ENCODE results near the gene HOXD10. TPM values are rescaled to one million over a fixed set of nuclear protein-coding genes. Genes with fewer than 3 reads are reported as not detected.

HOXD10 gene
- total and polyA plus RNA-seq, 2 experiments from 2014 or later: not detected

DNA sequence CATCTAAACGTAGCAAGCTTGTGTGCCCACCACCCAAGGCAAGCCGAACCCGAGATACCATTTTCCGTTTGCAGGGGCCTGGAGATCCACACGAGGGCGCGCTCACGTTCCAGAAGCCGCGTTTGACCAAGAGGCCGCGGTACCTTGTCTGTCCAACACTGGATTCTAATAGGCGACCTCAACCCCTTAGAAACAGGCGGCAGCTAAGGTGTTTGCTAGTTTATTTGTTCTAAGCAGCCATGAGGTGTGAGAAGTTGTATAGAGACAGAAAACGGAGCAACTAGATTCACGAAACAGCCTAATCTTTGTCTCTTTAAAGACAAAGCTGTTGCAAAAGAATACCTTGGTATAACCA, 5.3 kb upstream of the HOXD10 start:
- Histone ChIP-seq H3K4me2 (no peak overlapping the region), H3K27ac (ENCODE audit: low read depth) (no peak overlapping the region), H3K36me3 (ENCODE audit: insufficient read depth) (no peaks in the 10 kb centered on the region), H3K27me3 (ENCODE audit: insufficient read depth) (peaks cover 99% of the 10 kb centered on the region), H3K4me1 (ENCODE audit: insufficient read depth) (peaks cover 38% of the 10 kb centered on the region), H3F3A (replicated peaks; ENCODE audit: low read depth) (peaks cover 49% of the 10 kb centered on the region), H4K20me1 (replicated peaks; ENCODE audit: insufficient read depth) (peaks cover 31% of the 10 kb centered on the region), H2AFZ (no peak overlapping the region), H3K4me3 (no peak overlapping the region), H3K79me2 (replicated peaks; ENCODE audit: insufficient read depth) (no peaks in the 10 kb centered on the region), H3K9me2 (ENCODE audit: insufficient read depth) (no peaks in the 10 kb centered on the region)
- Mint-ChIP-seq H3K9me3 (peaks cover 3% of the 10 kb centered on the region), H3K27me3 (ENCODE audit: insufficient read depth, low read depth, poor library complexity) (peaks cover 94% of the 10 kb centered on the region), H3K27ac (no peak overlapping the region), H3K4me1 (peaks cover 17% of the 10 kb centered on the region), H3K36me3 (ENCODE audit: low read depth) (no peaks in the 10 kb centered on the region; the same call in 2 of the 3 replicates), H3K4me3 (no peak overlapping the region)
- TF ChIP-seq ZNF114 (CRISPR knock-in tag; IDR thresholded peaks at IDR 0.05): no peak
- no peak for TF ChIP-seq CREB1 (CRISPR knock-in tag; IDR thresholded peaks at IDR 0.05; ENCODE audit: low read depth)
- TF ChIP-seq EZH2 (IDR thresholded peaks at IDR 0.05; ENCODE audit: low read depth, unreplicated experiment): peak; percentile 79
- TF ChIP-seq, protein P1, sequence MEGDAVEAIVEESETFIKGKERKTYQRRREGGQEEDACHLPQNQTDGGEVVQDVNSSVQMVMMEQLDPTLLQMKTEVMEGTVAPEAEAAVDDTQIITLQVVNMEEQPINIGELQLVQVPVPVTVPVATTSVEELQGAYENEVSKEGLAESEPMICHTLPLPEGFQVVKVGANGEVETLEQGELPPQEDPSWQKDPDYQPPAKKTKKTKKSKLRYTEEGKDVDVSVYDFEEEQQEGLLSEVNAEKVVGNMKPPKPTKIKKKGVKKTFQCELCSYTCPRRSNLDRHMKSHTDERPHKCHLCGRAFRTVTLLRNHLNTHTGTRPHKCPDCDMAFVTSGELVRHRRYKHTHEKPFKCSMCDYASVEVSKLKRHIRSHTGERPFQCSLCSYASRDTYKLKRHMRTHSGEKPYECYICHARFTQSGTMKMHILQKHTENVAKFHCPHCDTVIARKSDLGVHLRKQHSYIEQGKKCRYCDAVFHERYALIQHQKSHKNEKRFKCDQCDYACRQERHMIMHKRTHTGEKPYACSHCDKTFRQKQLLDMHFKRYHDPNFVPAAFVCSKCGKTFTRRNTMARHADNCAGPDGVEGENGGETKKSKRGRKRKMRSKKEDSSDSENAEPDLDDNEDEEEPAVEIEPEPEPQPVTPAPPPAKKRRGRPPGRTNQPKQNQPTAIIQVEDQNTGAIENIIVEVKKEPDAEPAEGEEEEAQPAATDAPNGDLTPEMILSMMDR (conservative IDR thresholded peaks at IDR 0.05; ENCODE audit: low read depth in 2 of 2): peak; percentile 79 to 88
- TF ChIP-seq EZH2phosphoT487 (IDR thresholded peaks at IDR 0.05; ENCODE audit: unreplicated experiment): no peak
- no peak for TF ChIP-seq STAT1 (IDR thresholded peaks at IDR 0.05; ENCODE audit: unreplicated experiment)
- DNase-seq (ENCODE audit: low spot score) (peak; percentile 94), ATAC-seq (peak; percentile 9)

DNA sequence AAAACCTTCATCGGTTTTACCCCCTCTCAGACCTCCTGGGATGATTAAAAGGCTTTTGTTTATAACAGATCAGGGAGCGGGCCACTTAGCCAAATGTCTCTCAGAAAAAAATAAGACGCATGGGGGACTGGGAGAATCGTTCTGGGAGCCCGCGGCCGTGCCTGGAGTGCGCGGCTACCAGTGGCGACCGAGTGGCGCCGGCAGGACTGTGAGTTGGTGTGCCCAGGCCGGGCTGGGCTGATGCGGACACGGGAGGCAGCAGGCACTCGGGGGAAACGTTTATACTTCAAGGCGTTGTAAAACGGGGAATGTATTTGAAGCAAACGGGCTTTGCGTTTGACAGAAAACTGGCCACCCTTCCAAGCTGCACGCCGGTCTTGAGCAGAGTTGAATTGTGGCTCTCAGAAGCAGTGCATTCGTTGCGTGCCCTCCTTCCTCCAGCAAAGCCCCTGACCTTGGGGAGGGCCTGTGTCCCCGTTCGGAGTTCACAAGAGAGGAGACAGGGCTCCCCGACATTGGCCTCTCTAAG, 4.7 kb upstream of the HOXD10 start:
- Mint-ChIP-seq H3K27ac (no peak overlapping the region), H3K36me3 (ENCODE audit: low read depth) (peaks cover 5% of the 10 kb centered on the region; the same call in 1 of the 3 replicates), H3K27me3 (ENCODE audit: insufficient read depth, low read depth, poor library complexity) (peaks cover 96% of the 10 kb centered on the region), H3K9me3 (peaks cover 8% of the 10 kb centered on the region), H3K4me1 (peaks cover 17% of the 10 kb centered on the region), H3K4me3 (no peak overlapping the region)
- ATAC-seq: no peak
- Histone ChIP-seq H4K20me1 (replicated peaks; ENCODE audit: insufficient read depth) (peaks cover 35% of the 10 kb centered on the region), H3K4me3 (no peak overlapping the region), H3K27ac (ENCODE audit: low read depth) (no peak overlapping the region), H3K4me1 (ENCODE audit: insufficient read depth) (peaks cover 38% of the 10 kb centered on the region), H3K36me3 (ENCODE audit: insufficient read depth) (no peaks in the 10 kb centered on the region), H3F3A (replicated peaks; ENCODE audit: low read depth) (peaks cover 51% of the 10 kb centered on the region), H3K4me2 (no peak overlapping the region), H3K27me3 (ENCODE audit: insufficient read depth) (peaks cover 99% of the 10 kb centered on the region), H3K79me2 (replicated peaks; ENCODE audit: insufficient read depth) (no peaks in the 10 kb centered on the region), H3K9me2 (ENCODE audit: insufficient read depth) (no peaks in the 10 kb centered on the region), H2AFZ (no peak overlapping the region)
- DNase-seq (ENCODE audit: low spot score): no peak
- TF ChIP-seq STAT1 (IDR thresholded peaks at IDR 0.05; ENCODE audit: unreplicated experiment) (no peak), EZH2phosphoT487 (IDR thresholded peaks at IDR 0.05; ENCODE audit: unreplicated experiment) (peak; percentile 65), JUNB (IDR thresholded peaks at IDR 0.05; ENCODE audit: unreplicated experiment) (no peak), CREB1 (CRISPR knock-in tag; IDR thresholded peaks at IDR 0.05; ENCODE audit: low read depth) (no peak), EZH2 (IDR thresholded peaks at IDR 0.05; ENCODE audit: low read depth, unreplicated experiment) (peak; percentile 70)
- TF ChIP-seq, protein P1 (conservative IDR thresholded peaks at IDR 0.05; ENCODE audit: low read depth in 2 of 2): no peak
- TF ChIP-seq, protein P2, sequence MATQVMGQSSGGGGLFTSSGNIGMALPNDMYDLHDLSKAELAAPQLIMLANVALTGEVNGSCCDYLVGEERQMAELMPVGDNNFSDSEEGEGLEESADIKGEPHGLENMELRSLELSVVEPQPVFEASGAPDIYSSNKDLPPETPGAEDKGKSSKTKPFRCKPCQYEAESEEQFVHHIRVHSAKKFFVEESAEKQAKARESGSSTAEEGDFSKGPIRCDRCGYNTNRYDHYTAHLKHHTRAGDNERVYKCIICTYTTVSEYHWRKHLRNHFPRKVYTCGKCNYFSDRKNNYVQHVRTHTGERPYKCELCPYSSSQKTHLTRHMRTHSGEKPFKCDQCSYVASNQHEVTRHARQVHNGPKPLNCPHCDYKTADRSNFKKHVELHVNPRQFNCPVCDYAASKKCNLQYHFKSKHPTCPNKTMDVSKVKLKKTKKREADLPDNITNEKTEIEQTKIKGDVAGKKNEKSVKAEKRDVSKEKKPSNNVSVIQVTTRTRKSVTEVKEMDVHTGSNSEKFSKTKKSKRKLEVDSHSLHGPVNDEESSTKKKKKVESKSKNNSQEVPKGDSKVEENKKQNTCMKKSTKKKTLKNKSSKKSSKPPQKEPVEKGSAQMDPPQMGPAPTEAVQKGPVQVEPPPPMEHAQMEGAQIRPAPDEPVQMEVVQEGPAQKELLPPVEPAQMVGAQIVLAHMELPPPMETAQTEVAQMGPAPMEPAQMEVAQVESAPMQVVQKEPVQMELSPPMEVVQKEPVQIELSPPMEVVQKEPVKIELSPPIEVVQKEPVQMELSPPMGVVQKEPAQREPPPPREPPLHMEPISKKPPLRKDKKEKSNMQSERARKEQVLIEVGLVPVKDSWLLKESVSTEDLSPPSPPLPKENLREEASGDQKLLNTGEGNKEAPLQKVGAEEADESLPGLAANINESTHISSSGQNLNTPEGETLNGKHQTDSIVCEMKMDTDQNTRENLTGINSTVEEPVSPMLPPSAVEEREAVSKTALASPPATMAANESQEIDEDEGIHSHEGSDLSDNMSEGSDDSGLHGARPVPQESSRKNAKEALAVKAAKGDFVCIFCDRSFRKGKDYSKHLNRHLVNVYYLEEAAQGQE (IDR thresholded peaks at IDR 0.05; ENCODE audit: unreplicated experiment): no peak

Measured in GM23338 (cell line).